HepG2 (cell line): ENCODE results near the gene KRTAP10-9. TPM values are rescaled to one million over a fixed set of nuclear protein-coding genes. Genes with fewer than 3 reads are reported as not detected.

Experiments used
- CHD2 ChIP-seq: IDR thresholded peaks from 2 replicates; pipeline ENCODE4 v1.6.1; 2011; ENCODE audit warnings: low read depth, low read length, improper control_type of control experiment
- ERF ChIP-seq: IDR thresholded peaks from 2 replicates; pipeline ENCODE4 v1.6.1; 2018; ENCODE audit warnings: missing biosample characterization, missing genetic modification reagents
- IRF1 ChIP-seq: sonication (generic); formaldehyde crosslinking; IDR thresholded peaks from 2 replicates; pipeline ENCODE4 v1.4.0; 2020; ENCODE audit warnings: low read depth, mild to moderate bottlenecking, missing genetic modification reagents
- LRRFIP1 ChIP-seq: sonication (generic); formaldehyde crosslinking; conservative IDR thresholded peaks from 2 replicates; pipeline ENCODE4 v1.4.0; 2020; ENCODE audit warnings: missing genetic modification reagents
- MZF1 ChIP-seq: sonication (generic); formaldehyde crosslinking; IDR thresholded peaks from 2 replicates; pipeline ENCODE4 v1.8.1; 2023; ENCODE audit warnings: mild to moderate bottlenecking, missing genetic modification reagents, borderline replicate concordance
- NFRKB ChIP-seq: fragments of 450-650 bp; IDR thresholded peaks from 2 replicates; pipeline ENCODE4 v1.6.1; 2017
- RXRA ChIP-seq: sonication (generic); formaldehyde crosslinking; IDR thresholded peaks from 2 replicates; pipeline ENCODE4 v1.5.1; 2020; ENCODE audit warnings: missing genetic modification reagents
- SKI ChIP-seq: fragments of 450-650 bp; IDR thresholded peaks from one replicate; pipeline ENCODE4 v1.6.1; 2018; ENCODE audit warnings: mild to moderate bottlenecking; ENCODE audit not compliant: partially characterized antibody
- SMAD1 ChIP-seq: sonication (generic); formaldehyde crosslinking; IDR thresholded peaks from 2 replicates; pipeline ENCODE4 v1.4.0; 2020; ENCODE audit warnings: missing genetic modification reagents, low read depth, mild to moderate bottlenecking, borderline replicate concordance
- SMARCC2 ChIP-seq: fragments of 450-650 bp; IDR thresholded peaks from 2 replicates; pipeline ENCODE4 v1.6.1; 2017; ENCODE audit warnings: antibody characterized with exemption, mild to moderate bottlenecking
- SYNCRIP ChIP-seq: fragments of 200-400 bp; formaldehyde crosslinking; IDR thresholded peaks from 2 replicates; pipeline ENCODE4 v1.6.1; 2018; ENCODE audit warnings: mild to moderate bottlenecking, low read depth, low read length; ENCODE audit not compliant: insufficient read depth
- TBL1XR1 ChIP-seq: fragments of 150-350 bp; IDR thresholded peaks from 2 replicates; pipeline ENCODE4 v1.6.1; 2014; ENCODE audit warnings: borderline replicate concordance, low read length; ENCODE audit not compliant: partially characterized antibody
- THAP11 ChIP-seq: IDR thresholded peaks from 2 replicates; pipeline ENCODE4 v1.6.1; 2016; ENCODE audit warnings: missing biosample characterization, missing genetic modification reagents
- TP53 ChIP-seq: sonication (generic); formaldehyde crosslinking; conservative IDR thresholded peaks from 2 replicates; pipeline ENCODE4 v1.4.0; 2020; ENCODE audit warnings: missing genetic modification reagents
- ZBTB2 ChIP-seq: sonication (generic); formaldehyde crosslinking; IDR thresholded peaks from 2 replicates; pipeline ENCODE4 v1.8.0; 2022; ENCODE audit warnings: low read depth, missing genetic modification reagents
- ZMYM4 ChIP-seq: sonication (generic); formaldehyde crosslinking; IDR thresholded peaks from 2 replicates; pipeline ENCODE4 v1.8.1; 2023; ENCODE audit warnings: mild to moderate bottlenecking, missing genetic modification reagents
- ZNF557 ChIP-seq: sonication (generic); formaldehyde crosslinking; IDR thresholded peaks from 2 replicates; pipeline ENCODE4 v1.4.0; 2020; ENCODE audit warnings: missing genetic modification reagents
- ZNF564 ChIP-seq: sonication (generic); formaldehyde crosslinking; IDR thresholded peaks from 2 replicates; pipeline ENCODE4 v1.8.1; 2023; ENCODE audit warnings: mild to moderate bottlenecking, missing genetic modification reagents
- ZNF616 ChIP-seq: sonication (generic); formaldehyde crosslinking; IDR thresholded peaks from 2 replicates; pipeline ENCODE4 v1.5.0; 2020; ENCODE audit warnings: low read depth, mild to moderate bottlenecking, missing genetic modification reagents
- ZNF670 ChIP-seq: sonication (generic); formaldehyde crosslinking; IDR thresholded peaks from 2 replicates; pipeline ENCODE4 v1.8.0; 2022; ENCODE audit warnings: mild to moderate bottlenecking, missing genetic modification reagents, borderline replicate concordance
- ZNF691 ChIP-seq: sonication (generic); formaldehyde crosslinking; IDR thresholded peaks from 2 replicates; pipeline ENCODE4 v1.4.0; 2020; ENCODE audit warnings: missing genetic modification reagents, low read depth, mild to moderate bottlenecking, borderline replicate concordance
- ZNF776 ChIP-seq: sonication (generic); formaldehyde crosslinking; IDR thresholded peaks from 2 replicates; pipeline ENCODE4 v1.4.0; 2020; ENCODE audit warnings: mild to moderate bottlenecking, missing genetic modification reagents
- polyA plus RNA-seq, 8 experiments: library from polyadenylated mRNA; depleted of rRNA in 3 of 8; stranded (reverse) in 7 of 8; unstranded in 1 of 8; fragments of >200 nt; fragmentation: Illumina TruSeq in 4 of 8; extraction: Trizol in 4 of 8; gene quantifications; 2 replicates each; pipeline versions ENCODE4 v1.2.1 to v1.2.3, GENCODE V29; 2011 to 2016; ENCODE audit warnings: low read depth in 4 of 8, missing spikeins in 1 of 8, mixed read lengths in 1 of 8; ENCODE audit not compliant: insufficient read depth in 1 of 8
- total RNA-seq, 5 experiments: library from RNA; depleted of rRNA; stranded (reverse); fragments of >200 nt; fragmentation: Illumina TruSeq; extraction: Trizol; gene quantifications; 2 replicates each; pipeline ENCODE4 v1.2.3, GENCODE V29; 2016; ENCODE audit warnings: low read depth in 1 of 5

The KRTAP10-9 gene
- total and polyA plus RNA-seq, 2 of the 13 experiments (the other 11 are each of a cell fraction or from before 2014, with no cell fraction given), result not detected

GRCh38 chr21:44593598-44594405, 33.1 kb upstream of the KRTAP10-9 start (continued):
- TF ChIP-seq IRF1 (CRISPR knock-in tag) (no peak), ZNF616 (CRISPR knock-in tag) (0 out of 2 replicates have a peak, but pooled peaks have one; percentile 40), TP53 (CRISPR knock-in tag) (no peak), RXRA (CRISPR knock-in tag) (peak; percentile 79; the same call in 1 of the 2 replicates), SKI (peak; percentile 73), ZNF691 (CRISPR knock-in tag) (no peak; the same call in 1 of the 2 replicates), SMAD1 (CRISPR knock-in tag) (no peak), SYNCRIP (no peak), ZNF776 (CRISPR knock-in tag) (no peak), MZF1 (0 out of 2 replicates have a peak, but pooled peaks have one; percentile 49), ZNF557 (CRISPR knock-in tag) (no peak), ZBTB2 (0 out of 2 replicates have a peak, but pooled peaks have one; percentile 34), ZNF670 (CRISPR knock-in tag) (peak; percentile 100), ZNF564 (peak; percentile 91), ZMYM4 (CRISPR knock-in tag) (peak; percentile 86), ERF (CRISPR knock-in tag) (peak; percentile 90), CHD2 (no peak), NFRKB (no peak), SMARCC2 (no peak), LRRFIP1 (CRISPR knock-in tag) (no peak), TBL1XR1 (no peak), THAP11 (CRISPR knock-in tag) (peak; percentile 62)
